22Rv1 (cell line): ENCODE measurements around the gene PDE8A.

Experiments
- ZFX ChIP-seq: fragments of 450-650 bp; IDR thresholded peaks from 2 replicates; pipeline ENCODE4 v1.6.1; 2017; ENCODE audit warnings: antibody characterized with exemption, borderline replicate concordance
- TF ChIP-seq, protein P1 (sequence below): fragments of 450-650 bp; IDR thresholded peaks from 2 replicates; pipeline ENCODE4 v1.5.1; 2017; ENCODE audit warnings: mild to moderate bottlenecking

DNA sequence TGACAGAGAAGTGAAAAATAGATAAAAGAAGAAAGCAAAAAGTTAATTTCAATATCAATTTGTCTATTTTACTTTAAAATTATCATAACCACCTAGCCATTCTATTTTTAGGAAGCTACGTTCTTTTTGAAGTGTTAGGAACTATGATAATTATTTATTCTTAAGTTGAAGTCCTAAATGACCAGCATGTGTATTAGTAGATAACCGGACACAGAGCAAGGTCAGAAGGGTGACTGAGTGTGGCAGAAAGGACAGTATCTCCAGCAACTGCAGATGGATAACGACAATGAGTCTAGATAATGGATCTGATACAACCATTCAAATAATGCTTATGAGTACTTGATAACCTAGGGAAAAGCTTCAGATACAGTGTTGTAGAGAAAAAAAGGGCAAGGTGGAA lies 198.0 kb downstream of the PDE8A start:
- TF ChIP-seq, protein P1, sequence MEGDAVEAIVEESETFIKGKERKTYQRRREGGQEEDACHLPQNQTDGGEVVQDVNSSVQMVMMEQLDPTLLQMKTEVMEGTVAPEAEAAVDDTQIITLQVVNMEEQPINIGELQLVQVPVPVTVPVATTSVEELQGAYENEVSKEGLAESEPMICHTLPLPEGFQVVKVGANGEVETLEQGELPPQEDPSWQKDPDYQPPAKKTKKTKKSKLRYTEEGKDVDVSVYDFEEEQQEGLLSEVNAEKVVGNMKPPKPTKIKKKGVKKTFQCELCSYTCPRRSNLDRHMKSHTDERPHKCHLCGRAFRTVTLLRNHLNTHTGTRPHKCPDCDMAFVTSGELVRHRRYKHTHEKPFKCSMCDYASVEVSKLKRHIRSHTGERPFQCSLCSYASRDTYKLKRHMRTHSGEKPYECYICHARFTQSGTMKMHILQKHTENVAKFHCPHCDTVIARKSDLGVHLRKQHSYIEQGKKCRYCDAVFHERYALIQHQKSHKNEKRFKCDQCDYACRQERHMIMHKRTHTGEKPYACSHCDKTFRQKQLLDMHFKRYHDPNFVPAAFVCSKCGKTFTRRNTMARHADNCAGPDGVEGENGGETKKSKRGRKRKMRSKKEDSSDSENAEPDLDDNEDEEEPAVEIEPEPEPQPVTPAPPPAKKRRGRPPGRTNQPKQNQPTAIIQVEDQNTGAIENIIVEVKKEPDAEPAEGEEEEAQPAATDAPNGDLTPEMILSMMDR: no peak
- no peak for TF ChIP-seq ZFX
